Ecto neural progenitor cell (in vitro differentiated cells): ENCODE data around the gene EXPH5.

ENCODE experiments used
- DNase-seq: peaks from one replicate; pipeline ENCODE4 v3.0.0-alpha.2; 2018; ENCODE audit warnings: low spot score

Gene EXPH5

GRCh38 chr11:108559340-108559739, 34.2 kb downstream of the EXPH5 start:
- DNase-seq, result no peak

GRCh38 chr11:108558222-108558621, 35.3 kb downstream of the EXPH5 start:
- DNase-seq, result no peak

GRCh38 chr11:108556019-108556418, 37.5 kb downstream of the EXPH5 start:
- DNase-seq, result no peak

GRCh38 chr11:108551651-108552462, 41.7 kb downstream of the EXPH5 start:
- no peak for DNase-seq

GRCh38 chr11:108549319-108549885, 44.2 kb downstream of the EXPH5 start:
- DNase-seq, result no peak

- DNase-seq, result no peak
These were observed 47.6 kb downstream of the EXPH5 start for GRCh38 chr11:108545909-108546501.

- no peak for DNase-seq
These were observed 50.1 kb downstream of the EXPH5 start for GRCh38 chr11:108543316-108543964.

GRCh38 chr11:108541531-108541930, 52.0 kb downstream of the EXPH5 start:
- no peak for DNase-seq

- DNase-seq, result no peak
These were observed 55.1 kb downstream of the EXPH5 start for GRCh38 chr11:108538502-108538901.

- DNase-seq, result no peak
These were observed 55.5 kb downstream of the EXPH5 start for GRCh38 chr11:108538022-108538424.

- DNase-seq, result no peak
These were observed 56.8 kb downstream of the EXPH5 start for GRCh38 chr11:108536783-108537182.

GRCh38 chr11:108535384-108535955, 58.1 kb downstream of the EXPH5 start:
- no peak for DNase-seq

GRCh38 chr11:108534274-108534882, 59.2 kb downstream of the EXPH5 start:
- no peak for DNase-seq

- DNase-seq, result no peak
These were observed 63.1 kb downstream of the EXPH5 start for GRCh38 chr11:108530426-108530825.

GRCh38 chr11:108527382-108527781, 66.2 kb downstream of the EXPH5 start:
- no peak for DNase-seq

- no peak for DNase-seq
These were observed 68.4 kb downstream of the EXPH5 start for GRCh38 chr11:108525161-108525560.

GRCh38 chr11:108524422-108524821, 69.1 kb downstream of the EXPH5 start:
- DNase-seq, result no peak

GRCh38 chr11:108522318-108522717, 71.2 kb downstream of the EXPH5 start:
- DNase-seq, result no peak

- DNase-seq, result no peak
These were observed 75.0 kb downstream of the EXPH5 start for GRCh38 chr11:108518581-108518980.

GRCh38 chr11:108516125-108516524, 77.4 kb downstream of the EXPH5 start:
- DNase-seq, result no peak

- DNase-seq, result no peak
These were observed 80.9 kb downstream of the EXPH5 start for GRCh38 chr11:108512708-108513107.

- no peak for DNase-seq
These were observed 81.6 kb downstream of the EXPH5 start for GRCh38 chr11:108511851-108512474.
